Stimulated activated CD4-positive, alpha-beta T cell treated with anti-CD3 and anti-CD28 coated beads, Interleukin-2, amount 100 ng/mL, for 24 hours (primary cell): ENCODE measurements around the gene ZNF628.

Source experiments
- DNase-seq, 2 donors: peaks; one replicate each; pipeline ENCODE4 v3.0.0-alpha.2; 2020

Gene ZNF628

GRCh38 chr19:55530996-55531395 lies 54.6 kb downstream of the ZNF628 start:
- DNase-seq, result no peak
